Heart right ventricle (tissue), 16 donors: Measurements from ENCODE around the gene ADRB1. TPM values are rescaled to one million over a fixed set of nuclear protein-coding genes. Genes with fewer than 3 reads are reported as not detected.

Source experiments
- ATAC-seq, 8 donors: fragments of 200-7000 bp; cut with Tn5 transposase; one replicate each; pipeline ENCODE4 v1.9.1; 2020; ENCODE audit warnings: mild to moderate bottlenecking in 8 of 8, moderate library complexity in 8 of 8, moderate number of reproducible peaks in 1 of 8
- DNase-seq, 2 donors: peaks; one replicate each; pipeline ENCODE4 v3.0.0-alpha.2; 2020
- H3K27ac ChIP-seq, 10 donors: fragments of 200-600 bp; sonication (generic) in 2 of 10; one replicate each; pipeline versions ENCODE4 v1.5.0 to v1.8.0; 2020 to 2022; ENCODE audit warnings: mild to moderate bottlenecking in 3 of 10
- H3K27me3 ChIP-seq, 7 donors: fragments of 200-600 bp; one replicate each; pipeline ENCODE4 v1.8.0; 2021 to 2022; ENCODE audit warnings: mild to moderate bottlenecking in 2 of 7
- H3K36me3 ChIP-seq, 9 donors: fragments of 200-600 bp; sonication (generic) in 1 of 9; one replicate each; pipeline versions ENCODE4 v1.5.0 to v1.8.0; 2020 to 2022; ENCODE audit warnings: mild to moderate bottlenecking in 2 of 9
- H3K4me1 ChIP-seq, 9 donors: fragments of 200-600 bp; sonication (generic) in 1 of 9; one replicate each; pipeline versions ENCODE4 v1.5.0 to v1.8.0; 2020 to 2022; ENCODE audit warnings: mild to moderate bottlenecking in 4 of 9
- H3K4me3 ChIP-seq, 10 donors: fragments of 200-600 bp; sonication (generic) in 2 of 10; one replicate each; pipeline versions ENCODE4 v1.5.0 to v1.8.0; 2020 to 2022; ENCODE audit warnings: mild to moderate bottlenecking in 7 of 10, moderate library complexity in 2 of 10
- H3K9me3 ChIP-seq, 11 donors: fragments of 200-600 bp in 10 of 11; sonication (generic) in 2 of 11; one replicate each; pipeline versions ENCODE4 v1.5.0 to v1.8.0; 2013 to 2022; ENCODE audit warnings: mild to moderate bottlenecking in 2 of 11, control low read depth in 1 of 11, moderate library complexity in 1 of 11
- CTCF ChIP-seq, 9 donors: fragments of 200-600 bp; sonication (generic) in 2 of 9; IDR thresholded peaks; one replicate each; pipeline versions ENCODE4 v1.5.0 to v1.8.0; 2021 to 2022; ENCODE audit warnings: antibody characterized with exemption in 9 of 9, mild to moderate bottlenecking in 5 of 9, moderate library complexity in 1 of 9
- WGBS, 2 donors: extraction: QIAGEN DNeasy Blood & Tissue Kit; methylation state at CpG; one replicate each; pipeline ENCODE4 v1.1.7; 2013; ENCODE audit warnings: inconsistent platforms in 1 of 2; 5-methylcytosine and 5-hydroxymethylcytosine counted together
- intact Hi-C, 10 donors: fragments of 100-400 bp; cut with DNase I; formaldehyde crosslinking; loops; one replicate each; pipeline versions ENCODE4 v1.11.1 to v1.14.2; 2022
- polyA plus RNA-seq, 2 donors: library from polyadenylated mRNA; stranded (reverse); fragments of 200-250 nt; gene quantifications; one replicate each; pipeline ENCODE4 v1.2.3, GENCODE V29; 2013
- total RNA-seq, 10 donors: library from RNA; stranded (reverse); fragmentation: NEBNext Ultra II Directional in 3 of 10; extraction: Animal tissue kit (Norgen Biotek cat#: 25700) in 3 of 10; gene quantifications; one replicate each; pipeline versions ENCODE4 v1.2.1 to v1.2.4, GENCODE V29; 2021 to 2023
- donor health status: Arrhythmogenic right ventricular cardiomyopathy.
- donor health status: ischemic (EF 13 %, LVEDD 7.1; RV severe dilation, severe dysfunction).
- donor health status: healthy with polysubstance abuse.
- donor health status: DM: no; HTN: yes; CAD: no.
- donor health status: DM: no; HTN: no; CAD: no.
- donor health status: ischemic (EF 25% LVEDD 6.9; RV normal size, moderate dysfunction).
- donor health status: ischemic (EF 25% LVEDD 5.7; RV mildly dilated, moderate dysfunction).
- donor health status: healthy.
- donor health status: DM: yes; HTN: yes; CAD: no.
- donor health status: Ischemic cardiomyopathy.
- donor health status: ischemic (EF 35%, LVEDD 5.7; RV mildly dilated, moderate dysfunction).
- donor health status: nonischemic (EF 11% LVEDD 7.7; RV severe dilation, severe dysfunction).
- donor health status: DM: yes; HTN: yes; CAD: no.
- donor health status: PGD.
- donor health status: ischemic (EF 29% LVEDD 5.4; RV normal size, mild dysfunction).
- donor health status: nonischemic (EF 23%, LVEDD 6.1; RV moderate dilation, normal function).

ADRB1 gene
- total and polyA plus RNA-seq, 12 donors, result 4.7 to 98.7 (median 36.0) TPM

DNA sequence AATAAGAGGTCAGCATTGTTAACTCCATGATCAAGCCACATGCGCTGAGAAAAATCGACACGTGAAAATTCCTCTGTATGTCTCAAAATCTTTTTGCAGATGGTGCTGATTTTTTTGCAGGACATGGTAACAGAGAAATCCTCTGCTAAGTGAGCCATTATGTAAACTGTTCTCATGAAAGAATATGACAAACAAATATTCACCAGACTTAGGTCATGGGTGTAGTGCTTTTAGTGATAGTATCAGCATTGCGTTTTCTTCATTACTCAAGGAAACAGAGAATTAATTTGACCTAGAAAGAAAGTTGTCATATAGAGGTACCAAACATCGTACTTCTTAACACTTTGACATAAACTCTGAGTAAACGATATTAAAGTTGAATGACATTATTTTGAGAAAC is 34.7 kb downstream of the ADRB1 start:
- H3K27me3 ChIP-seq, result no peaks in the 10 kb centered on the region
- H3K4me3 ChIP-seq, result no peak overlapping the region
- TF ChIP-seq CTCF (IDR thresholded peaks at IDR 0.05), result no peak
- intact Hi-C loops, result no loop called here
- H3K9me3 ChIP-seq, result no peaks in the 10 kb centered on the region
- WGBS, 2 donors, result 85 to 89% methylated on average over 6 of the region's 6 CpGs
- ATAC-seq, result no peak
- no peaks in the 10 kb centered on the region for H3K36me3 ChIP-seq
- H3K4me1 ChIP-seq, result peaks cover 0 to 15% (median 0%) of the 10 kb centered on the region in 9 donors
- peak overlapping the region in 1 of 10 donors; percentile 49 for H3K27ac ChIP-seq
- no peak for DNase-seq

- Histone ChIP-seq H3K4me3 (no peak overlapping the region), H3K27me3 (no peaks in the 10 kb centered on the region), H3K36me3 (no peaks in the 10 kb centered on the region), H3K9me3 (no peaks in the 10 kb centered on the region), H3K27ac (no peak overlapping the region), H3K4me1 (peaks cover 0 to 9% (median 0%) of the 10 kb centered on the region in 9 donors)
- intact Hi-C loops, result no loop called here
- 85 to 90% methylated on average over 5 of the region's 5 CpGs for WGBS, 2 donors
- ATAC-seq (no peak), DNase-seq (no peak)
- no peak for TF ChIP-seq CTCF (IDR thresholded peaks at IDR 0.05)
These were observed 35.8 kb downstream of the ADRB1 start for GRCh38 chr10:114079421-114079820.

DNA sequence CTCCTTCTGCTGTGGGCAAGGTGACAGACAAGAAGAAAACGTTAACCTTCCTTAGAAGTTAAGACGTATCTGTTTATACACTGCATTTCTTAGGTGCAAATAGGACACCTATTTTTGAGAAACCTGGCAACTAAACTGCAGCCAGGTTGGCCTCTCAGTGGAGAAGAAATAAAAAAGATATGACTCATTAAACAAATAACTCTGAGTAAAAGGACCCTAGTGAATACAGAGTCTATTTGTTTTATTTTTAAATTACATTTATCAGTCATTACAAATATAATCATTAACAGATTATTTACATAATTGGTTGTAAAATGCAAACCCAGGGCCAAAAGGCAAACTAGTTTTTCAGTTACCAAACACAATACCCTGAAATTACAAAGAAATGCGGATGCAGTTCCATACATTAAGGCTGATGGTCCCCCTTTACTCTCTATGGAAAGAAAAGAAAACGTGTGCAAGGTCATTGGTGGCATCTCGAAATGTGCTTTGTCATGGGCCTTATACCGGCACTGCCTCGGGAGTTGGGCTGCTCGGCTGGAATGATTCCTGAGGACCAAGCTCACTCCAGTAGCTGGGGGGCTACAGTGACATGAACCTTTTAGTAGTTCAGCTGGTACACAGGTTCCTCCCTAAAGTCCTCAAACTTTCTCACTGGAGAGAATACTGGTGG is 38.4 kb downstream of the ADRB1 start:
- H3K27me3 ChIP-seq, result no peaks in the 10 kb centered on the region
- H3K4me3 ChIP-seq, result no peak overlapping the region
- TF ChIP-seq CTCF (IDR thresholded peaks at IDR 0.05), result no peak
- DNase-seq, result no peak
- no peaks in the 10 kb centered on the region for H3K9me3 ChIP-seq
- 87 to 92% methylated on average over 8 of the region's 8 CpGs for WGBS, 2 donors
- H3K27ac ChIP-seq, result no peak overlapping the region
- no peaks in the 10 kb centered on the region for H3K36me3 ChIP-seq
- intact Hi-C loops, result no loop called here
- ATAC-seq, result no peak
- H3K4me1 ChIP-seq, result peaks cover 0 to 9% (median 0%) of the 10 kb centered on the region in 9 donors

- H3K4me1 ChIP-seq, result peaks cover 0 to 4% (median 0%) of the 10 kb centered on the region in 9 donors
- intact Hi-C loops, result no loop called here
- no peak overlapping the region for H3K27ac ChIP-seq
- H3K4me3 ChIP-seq, result no peak overlapping the region
- H3K9me3 ChIP-seq, result no peaks in the 10 kb centered on the region
- no peaks in the 10 kb centered on the region for H3K27me3 ChIP-seq
- WGBS, 2 donors, result 86 to 89% methylated on average over 5 of the region's 5 CpGs
- no peak for ATAC-seq
- no peak for TF ChIP-seq CTCF (IDR thresholded peaks at IDR 0.05)
- H3K36me3 ChIP-seq, result no peaks in the 10 kb centered on the region
- no peak for DNase-seq
These were observed 39.4 kb downstream of the ADRB1 start for GRCh38 chr10:114083040-114083439.
